Measurements from ENCODE around the gene OR10H5. TPM values are rescaled to one million over a fixed set of nuclear protein-coding genes. Genes with fewer than 3 reads are reported as not detected.

The OR10H5 gene
- total and polyA plus RNA-seq, 2 of the 13 experiments (the other 11 are each of a cell fraction or from before 2014, with no cell fraction given) = not detected

GRCh38 chr19:15776991-15777970 is 10.2 kb upstream of the OR10H5 start (continued):
- no peak for TF ChIP-seq ZNF407 (CRISPR knock-in tag; IDR thresholded peaks at IDR 0.05; ENCODE audit: not compliant biosample characterization)
- no peak for TF ChIP-seq ZNF124 (CRISPR knock-in tag; IDR thresholded peaks at IDR 0.05)
- no peak for TF ChIP-seq GPBP1L1 (CRISPR knock-in tag; IDR thresholded peaks at IDR 0.05)
- TF ChIP-seq ZNF18 (CRISPR knock-in tag; IDR thresholded peaks at IDR 0.05; ENCODE audit: insufficient replicate concordance) = no peak
- TF ChIP-seq ZNF597 (CRISPR knock-in tag; IDR thresholded peaks at IDR 0.05) = no peak
- no peak for TF ChIP-seq ZNF782 (CRISPR knock-in tag; IDR thresholded peaks at IDR 0.05; ENCODE audit: borderline replicate concordance)
